Endothelial cell of umbilical vein (primary cell): ENCODE results near the gene C17orf100. TPM values are rescaled to one million over a fixed set of nuclear protein-coding genes. Genes with fewer than 3 reads are reported as not detected.

ENCODE experiments used
- BruUV-seq: library from RNA; stranded (reverse); fragments of 400-500 nt; replicated peaks from 2 replicates; lab custom pipeline; 2021; lab: Mats Ljungman, UMichigan
- CTCF ChIA-PET: fragments of 300-600, 350-600 bp; sonication (Branson Sonifier 250); formaldehyde crosslinking; loops from one replicate; lab custom pipeline; 2021; ENCODE audit warnings: antibody characterized with exemption, inconsistent platforms; lab: Charles Lee
- POLR2A ChIA-PET: fragments of 300-600, 350-600 bp; sonication (Branson Sonifier 250); formaldehyde crosslinking; loops from one replicate; lab custom pipeline; 2021; ENCODE audit warnings: antibody characterized with exemption, inconsistent platforms; lab: Charles Lee
- DNase-seq: peaks from one replicate; pipeline ENCODE4 v3.0.0-alpha.2; 2011; ENCODE audit warnings: low read depth, low spot score
- FAIRE-seq: peaks from 2 replicates; lab custom pipeline; 2011; peaks lifted over from hg19 to GRCh38; lab: Jason Lieb, UNC
- H2AFZ ChIP-seq: 2 replicates; pipeline ENCODE4 v1.6.0; 2012; ENCODE audit warnings: low read depth, low read length, control low read depth, inconsistent platforms
- H3K27ac ChIP-seq: 2 replicates; pipeline ENCODE4 v1.5.1; 2011; ENCODE audit warnings: low read depth, mild to moderate bottlenecking, control low read depth, low read length, moderate library complexity; ENCODE audit not compliant: insufficient read depth
- H3K27me3 ChIP-seq, 2 experiments: 2 replicates each; pipeline versions ENCODE4 v1.6.0 to v1.6.1; 2011; ENCODE audit warnings: low read length in 2 of 2, mixed read lengths in 1 of 2; ENCODE audit not compliant: control insufficient read depth in 2 of 2, insufficient read depth in 2 of 2
- H3K36me3 ChIP-seq, 2 experiments: 2 replicates in 1 of 2; 3 replicates in 1 of 2; pipeline ENCODE4 v1.5.1; 2011; ENCODE audit warnings: low read length in 2 of 2, mild to moderate bottlenecking in 1 of 2, moderate library complexity in 1 of 2; ENCODE audit not compliant: control insufficient read depth in 2 of 2, insufficient read depth in 2 of 2; ENCODE audit errors: extremely low read depth in 1 of 2
- H3K4me1 ChIP-seq: 3 replicates; pipeline ENCODE4 v1.5.1; 2011; ENCODE audit warnings: mild to moderate bottlenecking, low read length; ENCODE audit not compliant: control insufficient read depth, insufficient read depth; ENCODE audit errors: extremely low read depth
- H3K4me2 ChIP-seq: 2 replicates; pipeline ENCODE4 v1.6.1; 2011; ENCODE audit warnings: low read length, control low read depth, mixed read lengths; ENCODE audit not compliant: insufficient read depth
- H3K4me3 ChIP-seq, 3 experiments: fragments of 200-600 bp in 1 of 3; sonication (generic), shearing (Covaris generic) in 1 of 3; replicated peaks in 1 of 3; 2 replicates each; pipeline ENCODE4 v1.5.1; 2011 to 2016; ENCODE audit warnings: control low read depth in 3 of 3, low read length in 3 of 3, mild to moderate bottlenecking in 2 of 3, inconsistent platforms in 1 of 3, low read depth in 1 of 3, moderate library complexity in 1 of 3; ENCODE audit not compliant: insufficient read depth in 1 of 3
- H3K79me2 ChIP-seq: 2 replicates; pipeline ENCODE4 v1.6.0; 2012; ENCODE audit warnings: low read length, inconsistent platforms; ENCODE audit not compliant: control insufficient read depth, insufficient read depth
- H3K9ac ChIP-seq: replicated peaks from 2 replicates; pipeline ENCODE3; 2011; ENCODE audit warnings: low read length, control low read depth; ENCODE audit not compliant: insufficient read depth; ENCODE audit errors: extremely low read depth
- H3K9me1 ChIP-seq: replicated peaks from 3 replicates; pipeline ENCODE4 v1.6.0; 2011; ENCODE audit warnings: mild to moderate bottlenecking, low read length; ENCODE audit not compliant: control insufficient read depth, insufficient read depth; ENCODE audit errors: extremely low read depth
- H3K9me3 ChIP-seq: replicated peaks from 2 replicates; pipeline ENCODE4 v1.5.1; 2012; ENCODE audit warnings: low read length, inconsistent platforms; ENCODE audit not compliant: control insufficient read depth, insufficient read depth
- H4K20me1 ChIP-seq: replicated peaks from 2 replicates; pipeline ENCODE3; 2011; ENCODE audit warnings: mild to moderate bottlenecking, low read length; ENCODE audit not compliant: control insufficient read depth, insufficient read depth; ENCODE audit errors: extremely low read depth
- CTCF ChIP-seq, 2 donors: IDR thresholded peaks; 1 replicate in 1 of 2; 2 replicates in 1 of 2; pipeline ENCODE4 v1.5.1; 2011; ENCODE audit warnings: low read length in 2 of 2, mild to moderate bottlenecking in 2 of 2, moderate library complexity in 2 of 2, control low read depth in 1 of 2, inconsistent platforms in 1 of 2, low read depth in 1 of 2; ENCODE audit not compliant: insufficient read depth in 1 of 2; ENCODE audit errors: extremely low read depth in 1 of 2
- EZH2 ChIP-seq: IDR thresholded peaks from 2 replicates; pipeline ENCODE4 v1.6.1; 2012; ENCODE audit warnings: borderline replicate concordance, low read depth, mild to moderate bottlenecking, moderate library complexity, low read length, inconsistent platforms; ENCODE audit not compliant: severe bottlenecking
- FOS ChIP-seq: IDR thresholded peaks from 2 replicates; pipeline ENCODE4 v1.6.1; 2011; ENCODE audit warnings: mild to moderate bottlenecking, low read length, moderate library complexity, borderline replicate concordance; ENCODE audit not compliant: insufficient read depth
- GATA2 ChIP-seq: IDR thresholded peaks from 2 replicates; pipeline ENCODE4 v1.7.0; 2011; ENCODE audit warnings: low read depth, mild to moderate bottlenecking, moderate library complexity, mixed read lengths, low read length; ENCODE audit not compliant: insufficient read length, insufficient read depth
- JUN ChIP-seq: IDR thresholded peaks from 2 replicates; pipeline ENCODE4 v1.6.1; 2011; ENCODE audit warnings: borderline replicate concordance, low read depth; ENCODE audit not compliant: insufficient read length, insufficient read depth
- MAX ChIP-seq: IDR thresholded peaks from 2 replicates; pipeline ENCODE4 v1.6.1; 2011; ENCODE audit not compliant: insufficient read depth, insufficient read length
- MYC ChIP-seq: IDR thresholded peaks from one replicate; pipeline ENCODE4 v1.6.1; 2011; ENCODE audit warnings: mild to moderate bottlenecking, low read depth, low read length
- POLR2A ChIP-seq: IDR thresholded peaks from 2 replicates; pipeline ENCODE4 v1.6.1; 2012; ENCODE audit warnings: low read depth, mild to moderate bottlenecking, control low read depth, low read length
- POLR2AphosphoS5 ChIP-seq: IDR thresholded peaks from 2 replicates; pipeline ENCODE4 v1.6.1; 2012; ENCODE audit warnings: low read depth, mild to moderate bottlenecking, control low read depth, low read length, moderate library complexity; ENCODE audit not compliant: insufficient read depth
- dilution Hi-C: fragments of 300-500 bp; cut with MboI; formaldehyde crosslinking; loops from one replicate; pipeline ENCODE4 v1.15.0; 2019; ENCODE audit warnings: low sequenced_read_pairs; ENCODE audit not compliant: extremely low pct_ligation_motif_present
- intact Hi-C: fragments of 100-400 bp; cut with micrococcal nuclease; formaldehyde crosslinking; loops from one replicate; pipeline ENCODE4 v1.10.0; 2022
- microRNA-seq: library from miRNA; unstranded; fragments of <30 nt; microRNA quantifications from one replicate; pipeline ENCODE4 v1.2.0, GENCODE V29; 2021; ENCODE audit warnings: borderline number of aligned reads, borderline replicate concordance
- polyA plus RNA-seq, 4 experiments: library from polyadenylated mRNA; depleted of rRNA in 3 of 4; stranded (reverse) in 3 of 4; unstranded in 1 of 4; fragments of >200 nt; gene quantifications; 2 replicates each; pipeline versions ENCODE4 v1.2.1 to v1.2.3, GENCODE V29; 2011 to 2012; ENCODE audit warnings: missing spikeins in 1 of 4
- small RNA-seq: library from RNA; depleted of rRNA; stranded (forward); fragments of <200 nt; gene quantifications from one replicate; pipeline ENCODE3, GENCODE V24; 2012; ENCODE audit warnings: low replicate concordance, low read depth; ENCODE audit not compliant: insufficient read depth, insufficient read length
- total RNA-seq: library from RNA; stranded (reverse); gene quantifications from 2 replicates; pipeline ENCODE4 v1.2.3, GENCODE V29; 2021

C17orf100 gene
- total and polyA plus RNA-seq, 2 donors (not counting 3 experiments of a cell fraction or from before 2014, with no cell fraction given), result 0.99 to 1.4 TPM

GRCh38 chr17:6702567-6703215 is 51.1 kb downstream of the C17orf100 start:
- dilution Hi-C loops, result no loop called here
- H4K20me1 ChIP-seq, result no peaks in the 10 kb centered on the region
- H3K36me3 ChIP-seq, result no peaks in the 10 kb centered on the region
- H3K27ac ChIP-seq, result no peak overlapping the region
- H3K4me2 ChIP-seq, result no peak overlapping the region
- H3K4me3 ChIP-seq, result no peak overlapping the region
- ChIA-PET CTCF (interaction anchor here (0.9 to 1.3 kb wide), 3 partner anchors 13 to 191 kb away, joined by 3 read pairs; no protein-coding TSS in a partner anchor), POLR2A (no interaction called here)
- H2AFZ ChIP-seq, result no peak overlapping the region
- no TSS peak for BruUV-seq
- H3K4me1 ChIP-seq, result no peaks in the 10 kb centered on the region
- DNase-seq (no peak), FAIRE-seq (no peak)
- H3K9me1 ChIP-seq, result no peaks in the 10 kb centered on the region
- intact Hi-C loops, result loop anchor here (5.0 kb wide), 1 partner anchor 35 kb away; no protein-coding TSS in a partner anchor
- H3K9ac ChIP-seq, result no peak overlapping the region
- no peaks in the 10 kb centered on the region for H3K27me3 ChIP-seq
- TF ChIP-seq POLR2AphosphoS5 (no peak), JUN (no peak), MYC (no peak), CTCF (IDR thresholded peaks at IDR 0.05; ENCODE audit: extremely low read depth in 1 of 2, insufficient read depth in 1 of 2, low read depth in 1 of 2, low read length in 2 of 2) (no peak), MAX (no peak), POLR2A (no peak), GATA2 (no peak), FOS (no peak), EZH2 (no peak)
- H3K79me2 ChIP-seq, result no peaks in the 10 kb centered on the region
- H3K9me3 ChIP-seq, result no peaks in the 10 kb centered on the region

Small RNA genes within 50 kb of the gene (microRNA-seq; reads per million reads assigned to microRNA genes)
- not detected for gene MIR4520-1
- gene MIR4520-2, result not detected

Small RNA genes within 50 kb of the gene (small RNA-seq; reads per million reads assigned to genes)
- gene MIR4520-1, result not detected

Other genes with a start within 250 kb of the C17orf100 start
- gene AIPL1, start 216.6 kb upstream of the C17orf100 start, total RNA-seq, result not detected in 2 replicates
- not detected in 2 replicates for gene AIPL1, start 216.6 kb upstream of the C17orf100 start, polyA plus RNA-seq
- gene PIMREG, start 207.3 kb upstream of the C17orf100 start, total RNA-seq, result 35.3 and 37.7 TPM in 2 replicates
- 26.3 and 28.3 TPM in 2 replicates for gene PIMREG, start 207.3 kb upstream of the C17orf100 start, polyA plus RNA-seq
- gene PITPNM3, start 95.2 kb upstream of the C17orf100 start, total RNA-seq, result 0.76 and 1.9 TPM in 2 replicates
- gene PITPNM3, start 95.2 kb upstream of the C17orf100 start, polyA plus RNA-seq, result 1.0 and 1.1 TPM in 2 replicates
- 20.1 and 23.9 TPM in 2 replicates for gene KIAA0753, start 11.1 kb upstream of the C17orf100 start, total RNA-seq
- 3.7 and 5.3 TPM in 2 replicates for gene KIAA0753, start 11.1 kb upstream of the C17orf100 start, polyA plus RNA-seq
- gene TXNDC17, start 10.7 kb upstream of the C17orf100 start, total RNA-seq, result 101 and 103 TPM in 2 replicates
- 220 and 297 TPM in 2 replicates for gene TXNDC17, start 10.7 kb upstream of the C17orf100 start, polyA plus RNA-seq
- gene MED31, start 157 bp upstream of the C17orf100 start, total RNA-seq, result 28.0 and 29.4 TPM in 2 replicates
- gene MED31, start 157 bp upstream of the C17orf100 start, polyA plus RNA-seq, result 13.7 and 15.5 TPM in 2 replicates
- not detected in 2 replicates for gene SLC13A5, start 61.6 kb downstream of the C17orf100 start, total RNA-seq
- 0.03 TPM in 2 replicates for gene SLC13A5, start 61.6 kb downstream of the C17orf100 start, polyA plus RNA-seq
- 15.0 and 21.5 TPM in 2 replicates for gene XAF1, start 104.3 kb downstream of the C17orf100 start, total RNA-seq
- gene XAF1, start 104.3 kb downstream of the C17orf100 start, polyA plus RNA-seq, result 3.8 and 6.3 TPM in 2 replicates
- 0.20 and 0.99 TPM in 2 replicates for gene FBXO39, start 124.5 kb downstream of the C17orf100 start, total RNA-seq
- 2.7 and 3.1 TPM in 2 replicates for gene FBXO39, start 124.5 kb downstream of the C17orf100 start, polyA plus RNA-seq
- gene TEKT1, start 180.0 kb downstream of the C17orf100 start, total RNA-seq, result not detected in 2 replicates
- not detected in 2 replicates for gene TEKT1, start 180.0 kb downstream of the C17orf100 start, polyA plus RNA-seq